Measurements from ENCODE around the gene NAPA.

GRCh38 chr19:47481460-47482052, 33.3 kb downstream of the NAPA start:
- TF ChIP-seq CTCF (conservative IDR thresholded peaks at IDR 0.05 in 1 of 2, IDR thresholded peaks at IDR 0.05 in 1 of 2; ENCODE audit: low read depth in 1 of 2, low read length in 2 of 2) (no peak), EZH2 (IDR thresholded peaks at IDR 0.05; ENCODE audit: low read length, missing control alignments) (no peak)
